ENCODE measurements around the gene HJURP. TPM values are rescaled to one million over a fixed set of nuclear protein-coding genes. Genes with fewer than 3 reads are reported as not detected.

HJURP gene
- total and polyA plus RNA-seq, 4 donors, result 4.9 to 11.4 (median 9.7) TPM

DNA sequence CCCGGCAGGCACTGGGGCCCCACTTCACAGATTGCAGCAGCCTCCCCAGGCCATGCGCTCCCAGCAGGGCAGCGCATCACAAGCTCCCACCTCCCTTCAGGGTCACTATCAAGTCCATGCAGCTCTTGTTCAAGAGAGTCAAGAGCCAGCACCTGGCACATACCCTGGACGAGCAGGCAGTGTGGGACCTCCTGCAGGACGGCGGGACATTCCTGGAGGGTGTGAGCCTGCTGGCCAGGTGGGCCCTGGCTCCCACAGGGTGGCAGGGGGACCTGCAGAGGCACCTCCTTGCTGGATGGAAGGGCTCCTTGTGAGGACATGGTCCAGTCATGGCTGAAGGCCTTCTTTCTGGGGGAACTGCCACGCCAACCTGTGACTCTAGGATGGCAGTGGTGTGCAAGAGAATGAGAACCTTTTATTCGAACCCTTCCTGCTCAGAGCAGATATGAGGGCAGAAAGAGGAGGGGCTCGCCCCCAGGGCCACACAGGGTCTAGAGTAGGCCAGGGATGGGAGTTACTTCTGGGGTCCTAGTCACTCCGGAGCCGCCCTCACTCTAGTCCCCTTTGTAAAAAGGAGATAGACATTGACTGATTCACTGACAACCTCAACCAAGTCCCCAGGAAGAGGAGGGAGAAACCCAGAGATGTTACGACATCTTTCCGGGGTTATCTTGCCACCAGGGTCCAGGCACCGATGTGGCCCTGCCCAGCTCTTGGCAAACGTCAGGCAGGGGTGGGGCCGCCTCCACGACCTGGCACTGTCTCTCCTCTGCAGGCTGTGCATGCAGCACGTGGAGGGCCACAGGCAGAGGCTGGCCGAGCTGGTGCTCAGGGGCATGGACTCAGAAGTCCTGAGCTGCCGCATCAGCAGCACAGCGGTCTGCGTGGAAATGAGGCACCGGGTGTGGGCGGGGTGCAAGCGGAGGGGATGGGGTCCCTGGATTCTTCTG lies 31.3 kb downstream of the HJURP start:
- Histone ChIP-seq H3K4me3 (ENCODE audit: low read depth, low read length) (no peak overlapping the region), H3K27me3 (ENCODE audit: control insufficient read depth, insufficient read depth, low read length) (no peaks in the 10 kb centered on the region), H3K9me3 (ENCODE audit: control insufficient read depth, insufficient read depth, low read length) (peaks cover 3% of the 10 kb centered on the region), H3K4me1 (ENCODE audit: control insufficient read depth, insufficient read depth, low read length) (no peaks in the 10 kb centered on the region), H3K36me3 (ENCODE audit: control insufficient read depth, insufficient read depth, low read length) (no peaks in the 10 kb centered on the region), H3K27ac (ENCODE audit: low read depth, low read length) (no peak overlapping the region)
- WGBS (ENCODE audit: insufficient coverage), result 81% methylated on average over 23 of the region's 25 CpGs
- DNase-seq (ENCODE audit: low read depth in 4 of 6, low spot score in 6 of 6), result no peak

DNA sequence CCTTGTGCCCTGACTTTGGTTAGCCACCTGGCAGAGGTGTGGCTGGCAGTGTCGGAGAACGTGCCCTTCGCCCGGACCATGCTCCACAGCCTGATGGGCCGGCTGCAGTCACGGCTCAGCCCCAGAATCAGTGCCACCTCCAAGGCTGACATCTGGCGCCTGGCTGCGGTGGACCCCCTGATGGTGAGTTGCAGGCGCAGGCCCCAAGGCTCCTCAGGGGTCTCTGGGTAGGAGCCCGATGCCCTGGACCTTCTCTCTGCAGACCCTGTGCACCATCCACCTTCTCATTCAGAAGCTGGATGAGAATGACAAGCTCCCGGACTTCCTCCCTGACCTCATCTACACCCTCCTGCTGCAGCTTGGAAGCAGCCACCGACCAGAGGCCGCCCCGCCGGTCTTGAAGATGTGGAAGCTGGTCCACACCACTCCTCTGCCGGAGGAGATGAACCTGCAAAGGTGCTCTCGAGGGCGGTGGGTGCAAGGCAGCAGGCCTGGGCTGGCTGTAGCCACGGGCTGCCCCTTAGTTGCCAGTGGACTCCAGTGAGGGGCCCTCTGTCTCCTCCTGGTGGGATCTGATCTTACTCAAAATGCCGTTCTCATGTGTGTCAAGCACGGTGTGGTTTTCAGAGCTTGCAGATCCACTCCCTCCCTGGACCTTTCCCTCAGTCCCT lies 32.1 kb downstream of the HJURP start:
- 94% methylated on average over 21 of the region's 21 CpGs for WGBS (ENCODE audit: insufficient coverage)

DNA sequence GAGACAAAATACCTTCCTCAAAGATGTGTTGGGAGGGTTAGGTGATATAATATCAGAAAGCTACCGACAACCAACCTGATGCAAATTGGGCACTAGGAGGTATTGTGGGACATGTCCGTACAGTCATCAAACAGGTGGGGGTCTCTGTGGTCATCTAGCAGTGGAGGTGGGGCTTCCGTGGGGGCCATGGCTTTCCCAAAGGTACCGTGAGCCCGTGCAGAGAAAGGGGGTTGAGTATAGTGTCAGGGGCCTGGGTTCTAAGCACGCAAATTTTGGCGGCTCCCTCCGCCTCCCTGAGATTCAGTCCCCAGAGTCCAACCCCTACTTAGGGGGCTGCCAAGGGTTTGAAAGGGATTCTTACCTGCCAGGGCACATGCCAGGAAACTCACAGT lies 32.6 kb downstream of the HJURP start:
- Histone ChIP-seq H3K9me3 (ENCODE audit: control insufficient read depth, insufficient read depth, low read length) (peaks cover 3% of the 10 kb centered on the region), H3K4me1 (ENCODE audit: control insufficient read depth, insufficient read depth, low read length) (peaks cover 1% of the 10 kb centered on the region), H3K27me3 (ENCODE audit: control insufficient read depth, insufficient read depth, low read length) (no peaks in the 10 kb centered on the region), H3K27ac (ENCODE audit: low read depth, low read length) (no peak overlapping the region), H3K4me3 (ENCODE audit: low read depth, low read length) (no peak overlapping the region), H3K36me3 (ENCODE audit: control insufficient read depth, insufficient read depth, low read length) (no peaks in the 10 kb centered on the region)
- DNase-seq (ENCODE audit: low read depth in 4 of 6, low spot score in 6 of 6), result no peak
- 92% methylated on average over 8 of the region's 8 CpGs for WGBS (ENCODE audit: insufficient coverage)

More for the DNA sequence above, 32.1 kb downstream of the HJURP start:
- no peaks in the 10 kb centered on the region for H3K27me3 ChIP-seq (ENCODE audit: control insufficient read depth, insufficient read depth, low read length)
- no peak overlapping the region for H3K4me3 ChIP-seq (ENCODE audit: low read depth, low read length)
- no peaks in the 10 kb centered on the region for H3K4me1 ChIP-seq (ENCODE audit: control insufficient read depth, insufficient read depth, low read length)
- H3K9me3 ChIP-seq (ENCODE audit: control insufficient read depth, insufficient read depth, low read length), result peaks cover 3% of the 10 kb centered on the region
- no peak for DNase-seq (ENCODE audit: low read depth in 4 of 6, low spot score in 6 of 6)
- no peaks in the 10 kb centered on the region for H3K36me3 ChIP-seq (ENCODE audit: control insufficient read depth, insufficient read depth, low read length)
- H3K27ac ChIP-seq (ENCODE audit: low read depth, low read length), result no peak overlapping the region

DNA sequence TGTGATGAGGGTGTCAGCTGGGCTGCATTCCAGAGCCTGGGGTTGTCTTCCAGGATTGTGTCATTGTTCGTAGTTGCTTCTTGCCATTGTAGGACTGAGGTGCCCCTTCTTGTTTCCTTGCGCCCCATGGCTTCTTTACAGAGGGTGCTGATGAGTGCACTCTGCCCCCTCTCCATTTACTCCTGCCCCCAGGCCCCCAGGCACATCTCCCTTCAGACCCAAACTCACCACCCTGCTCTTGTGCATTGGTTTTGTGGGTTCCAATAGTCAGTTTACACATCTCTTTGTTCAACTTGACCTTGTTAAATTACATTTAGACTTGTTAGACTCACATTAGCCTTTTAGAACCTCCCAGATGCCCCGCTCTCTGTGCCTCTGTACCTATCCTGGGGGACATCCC lies 33.1 kb downstream of the HJURP start:
- Histone ChIP-seq H3K4me1 (ENCODE audit: control insufficient read depth, insufficient read depth, low read length) (peaks cover 5% of the 10 kb centered on the region), H3K27ac (ENCODE audit: low read depth, low read length) (no peak overlapping the region), H3K4me3 (ENCODE audit: low read depth, low read length) (no peak overlapping the region), H3K9me3 (ENCODE audit: control insufficient read depth, insufficient read depth, low read length) (no peaks in the 10 kb centered on the region), H3K36me3 (ENCODE audit: control insufficient read depth, insufficient read depth, low read length) (no peaks in the 10 kb centered on the region), H3K27me3 (ENCODE audit: control insufficient read depth, insufficient read depth, low read length) (no peaks in the 10 kb centered on the region)
- DNase-seq (ENCODE audit: low read depth in 4 of 6, low spot score in 6 of 6), result no peak
- 100% methylated on average over 1 of the region's 3 CpGs for WGBS (ENCODE audit: insufficient coverage)

DNA sequence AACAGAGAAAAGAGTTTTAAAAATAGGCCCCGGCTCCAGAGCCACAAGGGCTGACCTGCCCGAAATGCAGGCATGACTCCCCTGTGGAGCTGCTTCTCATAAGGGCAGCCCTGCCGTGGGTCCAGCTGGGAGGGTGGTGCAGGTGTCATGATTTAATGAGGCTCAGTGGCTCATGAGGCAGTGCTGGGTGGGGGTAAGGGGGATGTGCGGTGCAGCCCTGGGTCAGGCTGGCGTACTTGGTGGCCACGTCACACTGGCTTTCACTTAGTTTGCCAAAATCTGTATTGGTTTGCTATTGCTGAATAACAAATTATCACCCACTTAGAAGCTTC lies 33.6 kb downstream of the HJURP start:
- Histone ChIP-seq H3K27me3 (ENCODE audit: control insufficient read depth, insufficient read depth, low read length) (no peaks in the 10 kb centered on the region), H3K36me3 (ENCODE audit: control insufficient read depth, insufficient read depth, low read length) (no peaks in the 10 kb centered on the region), H3K4me3 (ENCODE audit: low read depth, low read length) (no peak overlapping the region), H3K4me1 (ENCODE audit: control insufficient read depth, insufficient read depth, low read length) (peaks cover 5% of the 10 kb centered on the region), H3K9me3 (ENCODE audit: control insufficient read depth, insufficient read depth, low read length) (no peaks in the 10 kb centered on the region), H3K27ac (ENCODE audit: low read depth, low read length) (no peak overlapping the region)
- 61% methylated on average over 3 of the region's 6 CpGs for WGBS (ENCODE audit: insufficient coverage)
- DNase-seq (ENCODE audit: low read depth in 4 of 6, low spot score in 6 of 6), result no peak

DNA sequence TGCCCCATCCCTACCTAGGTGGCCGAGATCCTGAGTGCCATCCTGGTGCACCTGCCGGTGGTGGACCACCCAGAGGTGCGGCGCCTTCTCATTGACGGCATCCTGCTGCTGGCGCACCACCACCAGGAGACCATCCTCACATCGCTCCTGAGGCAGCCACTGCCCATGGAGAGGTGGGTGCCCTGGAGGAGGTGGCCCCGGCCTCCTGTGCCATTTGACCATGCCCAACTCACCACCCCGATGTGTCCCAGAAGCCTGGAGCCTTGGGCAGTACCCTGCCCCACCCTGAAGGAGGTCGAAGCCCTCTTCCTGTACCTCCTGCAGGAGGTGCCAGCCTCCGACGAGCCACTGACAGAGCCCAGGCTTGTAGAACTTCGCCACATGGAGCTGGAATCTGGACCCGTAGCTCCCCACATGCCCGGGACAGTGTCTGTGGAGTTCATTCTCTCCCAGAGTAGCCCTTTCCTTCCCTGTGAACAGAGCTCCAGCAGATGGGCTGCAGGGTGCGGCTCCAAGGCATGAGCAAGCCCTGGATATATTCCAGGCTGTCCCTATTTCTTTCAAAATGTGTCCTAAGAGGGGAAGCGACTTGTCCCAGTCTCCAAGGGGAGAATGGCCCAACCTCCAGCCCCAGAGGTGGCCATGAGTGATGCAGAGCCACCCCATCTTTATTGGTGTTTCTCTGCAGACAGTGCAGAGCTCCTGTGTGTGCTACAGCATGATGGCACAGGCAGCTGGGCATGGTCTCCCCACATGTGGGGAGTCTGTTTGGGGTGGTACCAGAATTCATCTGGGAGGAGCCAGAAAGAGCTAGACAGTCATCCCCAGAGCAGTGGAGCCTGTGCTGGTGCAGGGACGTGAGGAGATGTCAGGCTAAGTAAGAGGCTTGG lies 34.2 kb downstream of the HJURP start:
- H3K9me3 ChIP-seq (ENCODE audit: control insufficient read depth, insufficient read depth, low read length), result no peaks in the 10 kb centered on the region
- no peak for DNase-seq (ENCODE audit: low read depth in 4 of 6, low spot score in 6 of 6)
- peaks cover 5% of the 10 kb centered on the region for H3K4me1 ChIP-seq (ENCODE audit: control insufficient read depth, insufficient read depth, low read length)
- 90% methylated on average over 16 of the region's 18 CpGs for whole genome bisulfite sequencing (ENCODE audit: insufficient coverage)
- no peak overlapping the region for H3K27ac ChIP-seq (ENCODE audit: low read depth, low read length)
- no peaks in the 10 kb centered on the region for H3K27me3 ChIP-seq (ENCODE audit: control insufficient read depth, insufficient read depth, low read length)
- no peak overlapping the region for H3K4me3 ChIP-seq (ENCODE audit: low read depth, low read length)
- H3K36me3 ChIP-seq (ENCODE audit: control insufficient read depth, insufficient read depth, low read length), result no peaks in the 10 kb centered on the region

DNA sequence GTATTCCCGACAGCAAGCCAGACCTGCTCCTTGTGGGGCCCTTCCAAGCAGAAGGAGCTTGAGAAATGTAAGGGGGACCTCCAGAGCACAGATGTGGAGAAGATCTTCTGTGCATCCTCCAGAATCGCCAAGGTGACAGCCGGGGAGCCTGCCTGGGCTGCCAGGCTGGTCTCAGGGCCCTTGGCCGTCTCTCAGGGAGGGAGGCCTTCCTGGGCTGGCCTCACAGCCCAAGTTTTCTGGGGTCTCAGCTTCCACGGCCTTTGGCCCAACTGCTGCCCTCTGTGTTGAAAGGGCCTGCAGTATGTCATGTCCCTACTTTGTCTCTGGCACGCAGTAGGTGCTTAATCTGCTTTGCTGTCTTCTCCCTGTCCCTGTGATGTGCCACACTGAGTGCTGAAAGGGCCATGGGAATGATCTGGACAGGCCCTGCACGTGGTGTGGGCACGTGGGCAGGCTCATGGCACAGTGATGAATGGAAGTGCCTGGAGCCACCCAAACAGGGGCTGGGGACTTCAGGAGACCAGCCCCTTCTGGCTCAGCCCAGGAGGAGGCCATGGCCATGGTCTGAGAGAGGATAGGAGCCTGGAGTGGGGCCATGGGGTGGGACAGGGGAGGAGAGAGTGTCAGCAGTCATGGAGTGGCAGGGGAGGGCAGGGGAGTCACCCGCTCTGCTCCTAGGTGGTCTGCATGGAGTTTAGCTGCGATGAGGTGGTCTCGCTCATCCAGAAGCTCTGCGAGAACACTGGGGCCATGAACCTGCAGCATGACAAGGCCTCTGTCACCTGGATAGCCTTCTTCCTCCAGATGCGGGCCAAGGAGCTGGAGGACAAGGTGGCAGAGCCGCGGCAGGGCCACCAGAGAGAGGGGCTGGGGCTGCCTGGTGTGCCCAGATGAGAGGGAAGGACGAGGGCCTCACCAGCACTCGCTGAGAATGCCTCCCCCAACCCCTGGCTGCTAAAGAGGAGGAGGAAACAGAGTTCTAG lies 35.4 kb downstream of the HJURP start:
- Histone ChIP-seq H3K27ac (ENCODE audit: low read depth, low read length) (no peak overlapping the region), H3K4me1 (ENCODE audit: control insufficient read depth, insufficient read depth, low read length) (peaks cover 5% of the 10 kb centered on the region), H3K9me3 (ENCODE audit: control insufficient read depth, insufficient read depth, low read length) (no peaks in the 10 kb centered on the region), H3K4me3 (ENCODE audit: low read depth, low read length) (no peak overlapping the region), H3K36me3 (ENCODE audit: control insufficient read depth, insufficient read depth, low read length) (no peaks in the 10 kb centered on the region), H3K27me3 (ENCODE audit: control insufficient read depth, insufficient read depth, low read length) (no peaks in the 10 kb centered on the region)
- WGBS (ENCODE audit: insufficient coverage), result 81% methylated on average over 12 of the region's 17 CpGs
- DNase-seq (ENCODE audit: low read depth in 4 of 6, low spot score in 6 of 6), result no peak

DNA sequence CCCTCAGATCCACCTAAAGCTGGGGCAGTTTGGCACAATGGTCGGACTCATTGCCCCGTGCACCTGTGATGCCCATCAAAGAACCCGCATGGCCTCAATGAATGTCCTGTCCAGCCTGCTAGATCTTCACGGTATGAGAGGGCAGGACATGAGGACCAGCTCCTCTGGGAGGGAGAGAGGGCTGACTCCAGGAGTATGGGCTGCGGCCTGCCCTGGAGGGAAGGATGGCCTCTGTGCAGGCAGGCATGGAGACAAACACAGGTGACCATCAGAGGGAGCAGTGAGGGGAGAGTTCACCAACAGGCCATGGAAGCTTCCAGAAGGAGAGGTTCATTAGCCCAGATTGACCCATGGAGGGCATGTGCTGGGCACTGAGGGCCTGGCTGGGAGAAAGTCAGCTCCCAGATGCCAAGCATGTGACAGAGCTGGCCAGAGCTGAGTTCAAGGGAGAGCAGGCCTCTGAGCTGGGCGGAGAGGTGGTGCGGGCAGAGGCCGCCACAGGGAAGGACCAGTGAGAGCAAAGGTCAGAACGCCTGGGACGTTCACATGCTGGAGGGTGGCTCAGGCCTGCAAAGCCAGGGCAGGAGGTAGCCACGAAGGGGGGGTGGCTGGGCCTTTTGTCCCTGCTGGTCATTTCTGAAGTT lies 36.2 kb downstream of the HJURP start:
- no peak for DNase-seq (ENCODE audit: low read depth in 4 of 6, low spot score in 6 of 6)
- H3K36me3 ChIP-seq (ENCODE audit: control insufficient read depth, insufficient read depth, low read length), result no peaks in the 10 kb centered on the region
- H3K4me3 ChIP-seq (ENCODE audit: low read depth, low read length), result no peak overlapping the region
- H3K27me3 ChIP-seq (ENCODE audit: control insufficient read depth, insufficient read depth, low read length), result no peaks in the 10 kb centered on the region
- peaks cover 5% of the 10 kb centered on the region for H3K4me1 ChIP-seq (ENCODE audit: control insufficient read depth, insufficient read depth, low read length)
- 94% methylated on average over 11 of the region's 11 CpGs for WGBS (ENCODE audit: insufficient coverage)
- H3K27ac ChIP-seq (ENCODE audit: low read depth, low read length), result no peak overlapping the region
- no peaks in the 10 kb centered on the region for H3K9me3 ChIP-seq (ENCODE audit: control insufficient read depth, insufficient read depth, low read length)
